Large intestine (tissue), 3 donors: Measurements from ENCODE around the gene COP1. TPM values are rescaled to one million over a fixed set of nuclear protein-coding genes. Genes with fewer than 3 reads are reported as not detected.

Experiments used
- DNase-seq, 2 donors: peaks; one replicate each; pipeline versions ENCODE4 v3.0.0 to v3.0.0-alpha.2; 2013
- H3K27ac ChIP-seq: one replicate; pipeline ENCODE4 v1.5.1; 2013; ENCODE audit warnings: low read length
- H3K27me3 ChIP-seq: 2 replicates; pipeline ENCODE4 v1.6.1; 2013; ENCODE audit warnings: low read length; ENCODE audit not compliant: control insufficient read depth, insufficient read depth
- H3K36me3 ChIP-seq: 2 replicates; pipeline ENCODE4 v1.6.1; 2013; ENCODE audit warnings: low read length; ENCODE audit not compliant: control insufficient read depth, insufficient read depth
- H3K4me1 ChIP-seq: one replicate; pipeline ENCODE4 v1.6.1; 2013; ENCODE audit warnings: low read length; ENCODE audit not compliant: control insufficient read depth, insufficient read depth
- H3K4me3 ChIP-seq: one replicate; pipeline ENCODE4 v1.5.1; 2013; ENCODE audit warnings: low read length
- H3K9me3 ChIP-seq: one replicate; pipeline ENCODE4 v1.6.1; 2013; ENCODE audit warnings: mild to moderate bottlenecking, low read depth, low read length, moderate library complexity; ENCODE audit not compliant: control insufficient read depth
- WGBS: methylation state at CpG from one replicate; pipeline ENCODE4 v1.1.5; 2013; ENCODE audit warnings: low lambda C conversion rate; ENCODE audit not compliant: insufficient coverage; 5-methylcytosine and 5-hydroxymethylcytosine counted together
- polyA plus RNA-seq: library from polyadenylated mRNA; unstranded; fragments of 120-200 nt; gene quantifications from one replicate; pipeline ENCODE4 v1.2.1, GENCODE V29; 2013

COP1 gene
- polyA plus RNA-seq, 1 donor: 41.4 TPM

DNA sequence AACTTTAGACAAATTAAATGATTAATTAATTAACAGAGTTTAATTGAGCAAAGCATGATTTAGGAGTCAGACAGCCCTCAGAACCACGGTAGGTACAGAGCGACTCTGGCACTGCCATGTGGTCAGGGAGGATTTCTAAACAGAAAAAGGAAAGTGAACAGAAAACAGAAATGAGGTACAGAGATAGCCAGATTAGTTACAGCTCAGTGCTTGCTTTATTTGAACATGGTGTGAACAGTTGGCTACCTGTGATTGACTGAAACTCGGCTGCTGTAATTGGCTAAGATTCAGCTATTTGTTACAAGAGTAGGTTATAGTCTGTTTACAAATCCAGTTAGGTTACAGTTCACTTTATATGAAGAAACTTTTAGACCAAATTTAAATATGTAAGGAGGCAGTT is 300.7 kb downstream of the COP1 start:
- H3K27ac ChIP-seq: no peak overlapping the region
- H3K4me1 ChIP-seq: no peaks in the 10 kb centered on the region
- H3K9me3 ChIP-seq: peaks cover 9% of the 10 kb centered on the region
- no peaks in the 10 kb centered on the region for H3K27me3 ChIP-seq
- H3K4me3 ChIP-seq: no peak overlapping the region
- no CpG with 5 or more reads among the region's 3 CpGs for WGBS
- DNase-seq: no peak
- H3K36me3 ChIP-seq: no peaks in the 10 kb centered on the region

DNA sequence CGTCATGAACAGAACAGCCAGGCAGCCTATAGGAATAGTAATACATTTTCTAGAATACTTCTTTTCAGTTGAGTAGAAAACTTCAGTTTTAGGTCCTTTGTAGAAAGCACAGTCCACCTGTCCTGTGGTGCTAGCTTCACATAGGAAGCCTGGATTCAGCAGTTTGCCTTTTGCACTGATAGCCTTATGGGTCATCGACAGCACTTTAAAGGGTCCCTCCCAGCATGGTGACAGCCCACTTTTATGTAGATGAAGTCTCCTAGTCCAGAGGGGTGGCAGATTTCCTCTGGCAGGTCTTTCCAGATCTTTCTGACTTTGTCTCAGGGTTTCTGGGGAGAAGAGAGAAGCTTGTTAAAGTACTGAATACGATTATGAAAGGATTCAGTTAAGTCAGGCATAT is 302.3 kb downstream of the COP1 start:
- 100% methylated on average over 1 of the region's 3 CpGs for WGBS

DNA sequence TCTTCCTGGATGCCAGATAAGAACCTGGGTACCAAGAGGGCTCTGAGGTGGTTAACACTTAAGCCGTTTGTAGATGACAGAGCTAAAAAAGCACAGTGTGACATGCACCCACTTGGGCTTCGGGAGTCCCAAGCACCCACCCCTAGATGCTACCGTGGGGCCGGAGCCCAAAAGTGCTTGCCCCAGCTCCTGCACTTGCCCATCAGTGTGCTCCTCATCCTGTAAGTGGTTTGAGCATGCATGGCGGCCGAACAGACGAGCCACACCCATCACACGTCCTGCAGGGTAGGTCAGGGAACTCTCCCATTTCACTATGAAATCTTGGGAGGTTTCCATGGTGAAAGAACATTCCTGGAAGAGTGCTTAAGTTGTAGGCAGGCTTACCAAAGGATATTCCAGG is 304.8 kb downstream of the COP1 start:
- DNase-seq: no peak
- no peaks in the 10 kb centered on the region for H3K9me3 ChIP-seq
- no CpG with 5 or more reads among the region's 8 CpGs for WGBS
- no peak overlapping the region for H3K27ac ChIP-seq
- no peak overlapping the region for H3K4me3 ChIP-seq
- no peaks in the 10 kb centered on the region for H3K36me3 ChIP-seq
- no peaks in the 10 kb centered on the region for H3K27me3 ChIP-seq
- no peaks in the 10 kb centered on the region for H3K4me1 ChIP-seq

More for the DNA sequence above, 302.3 kb downstream of the COP1 start:
- H3K4me3 ChIP-seq: no peak overlapping the region
- no peaks in the 10 kb centered on the region for H3K36me3 ChIP-seq
- H3K27ac ChIP-seq: no peak overlapping the region
- peaks cover 5% of the 10 kb centered on the region for H3K9me3 ChIP-seq
- no peaks in the 10 kb centered on the region for H3K27me3 ChIP-seq
- no peak for DNase-seq
- H3K4me1 ChIP-seq: no peaks in the 10 kb centered on the region

DNA sequence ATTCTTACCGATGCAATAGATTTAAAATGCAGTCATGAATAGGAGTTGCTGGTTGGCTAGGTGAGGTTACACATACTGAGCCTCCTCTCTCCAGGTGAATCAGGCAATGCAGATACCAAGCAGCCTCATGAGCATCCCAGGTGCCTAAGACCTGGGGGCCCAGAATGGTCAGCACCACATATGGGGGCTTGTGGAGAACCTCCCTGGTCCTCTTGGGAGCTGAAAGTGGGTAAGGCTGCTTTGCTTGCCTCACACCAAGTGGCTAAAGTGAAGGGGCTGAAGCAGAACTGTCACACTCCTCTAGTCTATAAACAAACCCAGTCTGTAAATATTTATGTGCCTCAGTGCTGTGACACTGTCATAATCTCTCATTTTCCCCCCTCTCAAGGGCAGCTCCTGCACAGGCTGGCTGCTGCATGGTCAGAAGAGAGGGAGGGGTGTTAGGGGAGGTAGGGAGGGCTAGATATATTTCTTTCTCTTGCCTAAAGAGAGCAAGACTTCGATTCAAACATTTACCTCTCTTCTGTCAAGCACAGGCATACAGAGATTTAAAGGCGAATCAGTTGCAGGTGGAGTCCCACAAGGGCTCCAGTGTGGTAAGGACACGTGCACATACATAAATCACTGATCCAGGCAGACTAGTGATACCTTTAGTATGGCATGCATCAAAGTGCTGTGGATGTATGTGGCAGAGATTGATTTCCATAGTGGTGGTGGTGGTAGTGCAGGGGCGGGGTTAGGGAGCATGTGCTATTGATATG is 305.8 kb downstream of the COP1 start:
- Histone ChIP-seq H3K27ac (no peak overlapping the region), H3K9me3 (no peaks in the 10 kb centered on the region), H3K4me3 (no peak overlapping the region), H3K36me3 (no peaks in the 10 kb centered on the region), H3K4me1 (no peaks in the 10 kb centered on the region), H3K27me3 (no peaks in the 10 kb centered on the region)
- DNase-seq: no peak
- no CpG with 5 or more reads among the region's 5 CpGs for WGBS

DNA sequence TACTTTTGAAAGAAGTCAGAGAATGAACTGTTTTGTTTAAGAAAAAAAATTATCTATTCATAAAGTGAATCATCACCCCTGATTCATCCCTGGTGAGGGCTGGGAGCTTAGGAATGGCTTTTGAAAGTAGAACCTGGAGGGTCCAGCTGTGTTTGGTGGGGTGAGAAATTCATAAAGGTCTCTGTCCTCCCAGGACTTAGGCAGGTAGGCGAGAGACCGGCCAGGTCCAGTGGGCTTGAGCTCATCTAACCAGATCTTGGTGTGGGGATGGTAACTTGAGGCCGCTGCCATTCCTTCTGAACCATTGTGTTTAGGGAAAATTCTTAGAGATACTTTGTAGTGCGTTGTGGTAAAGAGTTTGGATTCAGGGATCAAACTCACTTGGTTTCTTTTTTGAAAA is 306.9 kb downstream of the COP1 start:
- H3K9me3 ChIP-seq: no peaks in the 10 kb centered on the region
- H3K36me3 ChIP-seq: no peaks in the 10 kb centered on the region
- DNase-seq: no peak
- no peak overlapping the region for H3K4me3 ChIP-seq
- WGBS: no CpG with 5 or more reads among the region's 4 CpGs
- H3K27ac ChIP-seq: no peak overlapping the region
- no peaks in the 10 kb centered on the region for H3K27me3 ChIP-seq
- no peaks in the 10 kb centered on the region for H3K4me1 ChIP-seq

DNA sequence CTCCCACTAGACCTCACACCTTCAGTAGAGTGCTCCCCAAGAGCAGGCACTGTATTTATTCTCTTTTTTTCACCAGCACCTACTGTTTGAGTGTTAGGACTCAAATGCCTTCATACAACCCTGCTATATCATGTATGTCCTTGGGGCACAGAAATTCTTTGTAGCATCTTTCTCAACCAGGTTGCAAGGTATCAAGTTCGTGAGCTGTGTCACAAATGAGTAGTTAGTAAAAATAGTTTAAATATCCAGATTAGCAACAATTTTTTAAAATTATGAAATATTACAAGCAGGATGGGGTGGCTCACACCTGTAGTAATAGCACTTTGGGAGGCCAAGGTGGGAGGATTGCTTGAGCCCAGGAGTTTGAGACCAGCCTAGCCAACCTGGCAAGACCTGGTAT is 311.1 kb downstream of the COP1 start:
- no peak overlapping the region for H3K27ac ChIP-seq
- no peaks in the 10 kb centered on the region for H3K27me3 ChIP-seq
- H3K4me1 ChIP-seq: peaks cover 18% of the 10 kb centered on the region
- no peaks in the 10 kb centered on the region for H3K36me3 ChIP-seq
- H3K4me3 ChIP-seq: no peak overlapping the region
- no peak for DNase-seq
- no peaks in the 10 kb centered on the region for H3K9me3 ChIP-seq
- no CpG with 5 or more reads among the region's 1 CpG for WGBS
